Measurements from ENCODE around the gene POU2F1.
"Not testable (repeated sequence)": the region's sequence is repeated elsewhere in the genome, so short reads cannot be mapped to it uniquely, and the experiment has no call there.

Gene POU2F1

GRCh38 chr1:167317463-167317862 lies 96.8 kb downstream of the POU2F1 start:
- H3K4me3 ChIP-seq (ENCODE audit: low read depth, low read length), result no peak overlapping the region
- no peak for TF ChIP-seq CTCF (IDR thresholded peaks at IDR 0.05; ENCODE audit: low read depth, low read length)

- not testable (repeated sequence) for H3K4me3 ChIP-seq (ENCODE audit: low read depth, low read length)
These were observed 98.5 kb downstream of the POU2F1 start for GRCh38 chr1:167319206-167319605.

- no peak overlapping the region for H3K4me3 ChIP-seq (ENCODE audit: low read depth, low read length)
- no peak for TF ChIP-seq CTCF (IDR thresholded peaks at IDR 0.05; ENCODE audit: low read depth, low read length)
These were observed 101.8 kb downstream of the POU2F1 start for GRCh38 chr1:167322483-167322882.

GRCh38 chr1:167325151-167325550 lies 104.5 kb downstream of the POU2F1 start:
- no peak overlapping the region for H3K4me3 ChIP-seq (ENCODE audit: low read depth, low read length)
- TF ChIP-seq CTCF (IDR thresholded peaks at IDR 0.05; ENCODE audit: low read depth, low read length), result no peak

GRCh38 chr1:167328306-167328815 lies 107.7 kb downstream of the POU2F1 start:
- no peak for TF ChIP-seq CTCF (IDR thresholded peaks at IDR 0.05; ENCODE audit: low read depth, low read length)
- no peak overlapping the region for H3K4me3 ChIP-seq (ENCODE audit: low read depth, low read length)

GRCh38 chr1:167328816-167329483 lies 108.3 kb downstream of the POU2F1 start:
- TF ChIP-seq CTCF (IDR thresholded peaks at IDR 0.05; ENCODE audit: low read depth, low read length), result no peak
- no peak overlapping the region for H3K4me3 ChIP-seq (ENCODE audit: low read depth, low read length)

- no peak overlapping the region for H3K4me3 ChIP-seq (ENCODE audit: low read depth, low read length)
- TF ChIP-seq CTCF (IDR thresholded peaks at IDR 0.05; ENCODE audit: low read depth, low read length), result no peak
These were observed 110.1 kb downstream of the POU2F1 start for GRCh38 chr1:167330601-167331293.
